ENCODE results near the gene NR6A1. TPM values are rescaled to one million over a fixed set of nuclear protein-coding genes. Genes with fewer than 3 reads are reported as not detected.

Gene NR6A1
- total and polyA plus RNA-seq, 2 of the 13 experiments (the other 11 are each of a cell fraction or from before 2014, with no cell fraction given) = 28.1 to 31.5 TPM

- H3K4me2 ChIP-seq (ENCODE audit: low read depth, low read length) = no peak overlapping the region
- H3K27me3 ChIP-seq (ENCODE audit: control insufficient read depth in 1 of 2, insufficient read depth in 2 of 2, low read length in 2 of 2) = no peaks in the 10 kb centered on the region
- DNase-seq (ENCODE audit: low spot score) (no peak), ATAC-seq (no peak), FAIRE-seq (no peak)
- no peaks in the 10 kb centered on the region for H3K9me3 ChIP-seq (ENCODE audit: low read length)
- H3K79me2 ChIP-seq (ENCODE audit: insufficient read depth, low read length) = peaks cover 25% of the 10 kb centered on the region
- TF ChIP-seq KLF13 (CRISPR knock-in tag; IDR thresholded peaks at IDR 0.05) (no peak), HOXA3 (CRISPR knock-in tag; IDR thresholded peaks at IDR 0.05) (no peak), PLRG1 (conservative IDR thresholded peaks at IDR 0.05) (no peak), ZNF121 (CRISPR knock-in tag; IDR thresholded peaks at IDR 0.05) (no peak), ZNF333 (CRISPR knock-in tag; IDR thresholded peaks at IDR 0.05; ENCODE audit: borderline replicate concordance) (no peak)
- TF ChIP-seq, protein P1, sequence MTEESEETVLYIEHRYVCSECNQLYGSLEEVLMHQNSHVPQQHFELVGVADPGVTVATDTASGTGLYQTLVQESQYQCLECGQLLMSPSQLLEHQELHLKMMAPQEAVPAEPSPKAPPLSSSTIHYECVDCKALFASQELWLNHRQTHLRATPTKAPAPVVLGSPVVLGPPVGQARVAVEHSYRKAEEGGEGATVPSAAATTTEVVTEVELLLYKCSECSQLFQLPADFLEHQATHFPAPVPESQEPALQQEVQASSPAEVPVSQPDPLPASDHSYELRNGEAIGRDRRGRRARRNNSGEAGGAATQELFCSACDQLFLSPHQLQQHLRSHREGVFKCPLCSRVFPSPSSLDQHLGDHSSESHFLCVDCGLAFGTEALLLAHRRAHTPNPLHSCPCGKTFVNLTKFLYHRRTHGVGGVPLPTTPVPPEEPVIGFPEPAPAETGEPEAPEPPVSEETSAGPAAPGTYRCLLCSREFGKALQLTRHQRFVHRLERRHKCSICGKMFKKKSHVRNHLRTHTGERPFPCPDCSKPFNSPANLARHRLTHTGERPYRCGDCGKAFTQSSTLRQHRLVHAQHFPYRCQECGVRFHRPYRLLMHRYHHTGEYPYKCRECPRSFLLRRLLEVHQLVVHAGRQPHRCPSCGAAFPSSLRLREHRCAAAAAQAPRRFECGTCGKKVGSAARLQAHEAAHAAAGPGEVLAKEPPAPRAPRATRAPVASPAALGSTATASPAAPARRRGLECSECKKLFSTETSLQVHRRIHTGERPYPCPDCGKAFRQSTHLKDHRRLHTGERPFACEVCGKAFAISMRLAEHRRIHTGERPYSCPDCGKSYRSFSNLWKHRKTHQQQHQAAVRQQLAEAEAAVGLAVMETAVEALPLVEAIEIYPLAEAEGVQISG (CRISPR knock-in tag; IDR thresholded peaks at IDR 0.05) = no peak
- no peak overlapping the region; the same call in 1 of the 2 replicates for H3K9ac ChIP-seq (ENCODE audit: insufficient read depth, low read depth, low read length)
- no peaks in the 10 kb centered on the region; a peak in 1 of 5 replicates for H3K36me3 ChIP-seq (replicated peaks in 1 of 2; ENCODE audit: control insufficient read depth in 1 of 2, insufficient read depth in 2 of 2, low read length in 2 of 2)
- peak overlapping the region; percentile 41 for H3K27ac ChIP-seq (ENCODE audit: extremely low read length, insufficient read depth, low read length)
- in situ Hi-C loops (cut with HindIII; ENCODE audit: extremely low pct_ligation_motif_present, low pct_unique_long_range_greater_than_20kb) = no loop called here
- 74% methylated on average over 2 of the region's 2 CpGs for WGBS (ENCODE audit: low lambda C conversion rate)
- H3K4me1 ChIP-seq (ENCODE audit: insufficient read depth, low read length) = peaks cover 95% of the 10 kb centered on the region
- no peak overlapping the region for H3K4me3 ChIP-seq (replicated peaks in 1 of 3; ENCODE audit: insufficient read depth in 1 of 3, low read depth in 2 of 3, low read length in 3 of 3)
- ChIA-PET POLR2A (no interaction called here), CTCF (ENCODE audit: low intra/inter-chr PET ratio, low total read pairs) (no interaction called here)
- no TSS peak for BruUV-seq (replicated peaks)
- intact Hi-C loops (cut with micrococcal nuclease; ENCODE audit: unreplicated experiment) = no loop called here
- no peak overlapping the region for H2AFZ ChIP-seq (ENCODE audit: low read length)
- H4K20me1 ChIP-seq (ENCODE audit: insufficient read depth, low read length) = no peaks in the 10 kb centered on the region
Observed at GRCh38 chr9:124569942-124570341, 201.2 kb downstream of the NR6A1 start.

DNA sequence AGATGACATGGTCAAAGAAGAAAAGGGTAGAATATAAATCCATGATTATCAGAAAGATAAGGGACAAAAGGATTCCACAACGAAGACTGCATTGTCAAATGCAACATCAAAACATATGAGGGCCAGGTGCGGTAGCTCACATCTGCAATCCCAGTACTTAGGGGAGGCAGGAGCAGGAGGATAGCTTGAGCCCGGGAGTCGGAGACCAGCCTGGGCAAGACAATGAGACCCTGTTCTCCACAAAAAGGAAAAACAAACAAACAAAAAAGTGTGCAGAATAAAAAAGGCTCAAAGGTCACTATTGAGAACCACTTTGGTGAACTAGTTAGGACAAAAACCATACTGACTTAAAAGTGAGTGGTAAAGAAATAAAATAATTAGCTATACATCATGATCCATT lies 203.7 kb downstream of the NR6A1 start:
- Histone ChIP-seq H2AFZ (ENCODE audit: low read length) (no peak overlapping the region), H3K4me3 (replicated peaks in 1 of 3; ENCODE audit: insufficient read depth in 1 of 3, low read depth in 2 of 3, low read length in 3 of 3) (no peak overlapping the region), H4K20me1 (ENCODE audit: insufficient read depth, low read length) (no peaks in the 10 kb centered on the region), H3K36me3 (replicated peaks in 1 of 2; ENCODE audit: control insufficient read depth in 1 of 2, insufficient read depth in 2 of 2, low read length in 2 of 2) (no peaks in the 10 kb centered on the region; a peak in 1 of 5 replicates), H3K9ac (ENCODE audit: insufficient read depth, low read depth, low read length) (no peak overlapping the region), H3K27me3 (ENCODE audit: control insufficient read depth in 1 of 2, insufficient read depth in 2 of 2, low read length in 2 of 2) (no peaks in the 10 kb centered on the region), H3K27ac (ENCODE audit: extremely low read length, insufficient read depth, low read length) (peak overlapping the region; percentile 74), H3K4me2 (ENCODE audit: low read depth, low read length) (peak overlapping the region; percentile 49), H3K4me1 (ENCODE audit: insufficient read depth, low read length) (peaks cover 80% of the 10 kb centered on the region), H3K9me3 (ENCODE audit: low read length) (no peaks in the 10 kb centered on the region), H3K79me2 (ENCODE audit: insufficient read depth, low read length) (peaks cover 34% of the 10 kb centered on the region)
- ATAC-seq = peak; percentile 86
- ChIA-PET POLR2A (interaction anchor here (0.6 to 1.5 kb wide), 11 partner anchors 9 to 203 kb away, joined by 3 to 10 read pairs (median 3); no protein-coding TSS in a partner anchor), CTCF (ENCODE audit: low intra/inter-chr PET ratio, low total read pairs) (no interaction called here)
- DNase-seq (ENCODE audit: low spot score) = peak; percentile 89
- FAIRE-seq = no peak
- WGBS (ENCODE audit: low lambda C conversion rate) = 17% methylated on average over 4 of the region's 4 CpGs
- BruUV-seq (replicated peaks) = no TSS peak
- in situ Hi-C loops (cut with HindIII; ENCODE audit: extremely low pct_ligation_motif_present, low pct_unique_long_range_greater_than_20kb) = no loop called here
- intact Hi-C loops (cut with micrococcal nuclease; ENCODE audit: unreplicated experiment) = no loop called here
- TF ChIP-seq ZNF12 (CRISPR knock-in tag; IDR thresholded peaks at IDR 0.05) (0 out of 2 replicates have a peak, but pooled peaks have one; percentile 43), FOXA1 (IDR thresholded peaks at IDR 0.05) (no peak), FOXA1 (CRISPR knock-in tag; IDR thresholded peaks at IDR 0.05) (peak; percentile 41; the same call in 1 of the 2 replicates), POGZ (CRISPR knock-in tag; IDR thresholded peaks at IDR 0.05) (peak; percentile 90)
- TF ChIP-seq, protein P2, sequence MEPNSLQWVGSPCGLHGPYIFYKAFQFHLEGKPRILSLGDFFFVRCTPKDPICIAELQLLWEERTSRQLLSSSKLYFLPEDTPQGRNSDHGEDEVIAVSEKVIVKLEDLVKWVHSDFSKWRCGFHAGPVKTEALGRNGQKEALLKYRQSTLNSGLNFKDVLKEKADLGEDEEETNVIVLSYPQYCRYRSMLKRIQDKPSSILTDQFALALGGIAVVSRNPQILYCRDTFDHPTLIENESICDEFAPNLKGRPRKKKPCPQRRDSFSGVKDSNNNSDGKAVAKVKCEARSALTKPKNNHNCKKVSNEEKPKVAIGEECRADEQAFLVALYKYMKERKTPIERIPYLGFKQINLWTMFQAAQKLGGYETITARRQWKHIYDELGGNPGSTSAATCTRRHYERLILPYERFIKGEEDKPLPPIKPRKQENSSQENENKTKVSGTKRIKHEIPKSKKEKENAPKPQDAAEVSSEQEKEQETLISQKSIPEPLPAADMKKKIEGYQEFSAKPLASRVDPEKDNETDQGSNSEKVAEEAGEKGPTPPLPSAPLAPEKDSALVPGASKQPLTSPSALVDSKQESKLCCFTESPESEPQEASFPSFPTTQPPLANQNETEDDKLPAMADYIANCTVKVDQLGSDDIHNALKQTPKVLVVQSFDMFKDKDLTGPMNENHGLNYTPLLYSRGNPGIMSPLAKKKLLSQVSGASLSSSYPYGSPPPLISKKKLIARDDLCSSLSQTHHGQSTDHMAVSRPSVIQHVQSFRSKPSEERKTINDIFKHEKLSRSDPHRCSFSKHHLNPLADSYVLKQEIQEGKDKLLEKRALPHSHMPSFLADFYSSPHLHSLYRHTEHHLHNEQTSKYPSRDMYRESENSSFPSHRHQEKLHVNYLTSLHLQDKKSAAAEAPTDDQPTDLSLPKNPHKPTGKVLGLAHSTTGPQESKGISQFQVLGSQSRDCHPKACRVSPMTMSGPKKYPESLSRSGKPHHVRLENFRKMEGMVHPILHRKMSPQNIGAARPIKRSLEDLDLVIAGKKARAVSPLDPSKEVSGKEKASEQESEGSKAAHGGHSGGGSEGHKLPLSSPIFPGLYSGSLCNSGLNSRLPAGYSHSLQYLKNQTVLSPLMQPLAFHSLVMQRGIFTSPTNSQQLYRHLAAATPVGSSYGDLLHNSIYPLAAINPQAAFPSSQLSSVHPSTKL (CRISPR knock-in tag; IDR thresholded peaks at IDR 0.05) = peak; percentile 56
